Activated T-helper 2 cell treated with anti-CD3 and anti-CD28 coated beads, Interferon-gamma antibody, Interleukin-2, Interleukin-4, amounts not matched to agents 10 μg/mL and 5 μg/mL and 100 μg/mL, durations not matched to agents 14 hours and 24 hours and 36 hours (primary cell): ENCODE measurements around the gene TSPAN31. TPM values are rescaled to one million over a fixed set of nuclear protein-coding genes. Genes with fewer than 3 reads are reported as not detected.
"Not testable (repeated sequence)": the region's sequence is repeated elsewhere in the genome, so short reads cannot be mapped to it uniquely, and the experiment has no call there.

Source experiments
- DNase-seq: peaks from one replicate; pipeline ENCODE4 v3.0.0; 2021; ENCODE audit warnings: low spot score
- H3K27ac Mint-ChIP-seq: one replicate; pipeline ENCODE4 v1.8.0; 2021; ENCODE audit warnings: mixed read lengths
- H3K27me3 Mint-ChIP-seq: one replicate; pipeline ENCODE4 v1.8.0; 2021; ENCODE audit warnings: low read depth, mixed read lengths
- H3K36me3 Mint-ChIP-seq: one replicate; pipeline ENCODE4 v1.8.0; 2021; ENCODE audit warnings: low read depth, mixed read lengths
- H3K4me1 Mint-ChIP-seq: one replicate; pipeline ENCODE4 v1.8.0; 2021; ENCODE audit warnings: low read depth, mixed read lengths
- H3K4me3 Mint-ChIP-seq: one replicate; pipeline ENCODE4 v1.8.0; 2021; ENCODE audit warnings: low read depth, mild to moderate bottlenecking, moderate library complexity, mixed read lengths
- H3K9me3 Mint-ChIP-seq: one replicate; pipeline ENCODE4 v1.8.0; 2021; ENCODE audit warnings: mixed read lengths
- intact Hi-C: fragments of 100-400 bp; cut with micrococcal nuclease; formaldehyde crosslinking; loops from one replicate; pipeline ENCODE4 v1.15.1; 2023
- total RNA-seq: library from RNA; stranded (reverse); gene quantifications from 2 replicates; pipeline ENCODE4 v1.2.3, GENCODE V29; 2022

The TSPAN31 gene
- total RNA-seq, 1 donor from 2014 or later, result 27.0 TPM

- DNase-seq, result peak; percentile 31
- no peaks in the 10 kb centered on the region for H3K9me3 Mint-ChIP-seq
- intact Hi-C loops, result loop anchor here (1.0 to 2.0 kb wide), 3 partner anchors 10 to 126 kb away; partner anchors contain the start of genes CDK4 and TSFM
- no peaks in the 10 kb centered on the region for H3K27me3 Mint-ChIP-seq
- peak within 1 kb of the TSS; percentile 99 for H3K27ac Mint-ChIP-seq
- H3K4me3 Mint-ChIP-seq, result peak within 1 kb of the TSS; percentile 97
- H3K4me1 Mint-ChIP-seq, result peaks cover 11% of the 10 kb centered on the region
- H3K36me3 Mint-ChIP-seq, result peaks cover 46% of the 10 kb centered on the region
These were observed 27.8 kb downstream of the TSPAN31 start, which contains the start of gene EEF1AKMT3 for GRCh38 chr12:57772429-57773322. TSS of gene EEF1AKMT3 (plus strand) at chr12:57772614. CDS start at chr12:57772725, 111 bp downstream.

- H3K9me3 Mint-ChIP-seq, intact Hi-C loops, H3K27ac Mint-ChIP-seq, H3K27me3 Mint-ChIP-seq, DNase-seq, H3K4me3 Mint-ChIP-seq: not testable (repeated sequence)
- H3K4me1 Mint-ChIP-seq, result peaks cover 11% of the 10 kb centered on the region
- peaks cover 28% of the 10 kb centered on the region for H3K36me3 Mint-ChIP-seq
These were observed 29.8 kb downstream of the TSPAN31 start for GRCh38 chr12:57774634-57775033.

DNA sequence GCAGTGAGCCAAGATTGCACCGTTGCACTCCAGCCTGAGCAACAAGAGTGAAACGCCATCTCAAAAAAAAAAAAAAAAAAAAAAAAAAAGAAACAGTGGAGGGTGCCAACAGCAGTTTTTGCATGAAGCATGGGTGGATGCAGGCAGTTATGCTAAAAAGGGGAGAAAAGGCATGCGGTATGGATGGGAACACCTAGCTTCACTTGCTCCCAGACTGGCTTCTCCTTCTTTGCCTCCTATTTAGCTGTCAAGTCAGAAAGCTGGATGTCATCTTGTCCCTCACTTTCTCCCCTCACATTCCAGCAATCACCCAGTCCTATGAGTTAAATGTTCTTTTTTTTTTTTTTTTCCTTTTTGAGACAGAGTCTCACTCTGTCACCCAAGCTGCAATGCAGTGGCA, 30.2 kb downstream of the TSPAN31 start:
- H3K36me3 Mint-ChIP-seq, result peaks cover 24% of the 10 kb centered on the region
- H3K4me3 Mint-ChIP-seq, result no peak overlapping the region
- H3K27me3 Mint-ChIP-seq, result no peaks in the 10 kb centered on the region
- DNase-seq, result no peak
- peaks cover 11% of the 10 kb centered on the region for H3K4me1 Mint-ChIP-seq
- H3K9me3 Mint-ChIP-seq, result no peaks in the 10 kb centered on the region
- intact Hi-C loops, result no loop called here
- H3K27ac Mint-ChIP-seq, result no peak overlapping the region

GRCh38 chr12:57775563-57776246, 30.9 kb downstream of the TSPAN31 start:
- intact Hi-C loops, result no loop called here
- H3K36me3 Mint-ChIP-seq, result peaks cover 18% of the 10 kb centered on the region
- H3K4me3 Mint-ChIP-seq, result no peak overlapping the region
- no peaks in the 10 kb centered on the region for H3K27me3 Mint-ChIP-seq
- DNase-seq, result no peak
- H3K4me1 Mint-ChIP-seq, result peaks cover 8% of the 10 kb centered on the region
- no peak overlapping the region for H3K27ac Mint-ChIP-seq
- no peaks in the 10 kb centered on the region for H3K9me3 Mint-ChIP-seq

DNA sequence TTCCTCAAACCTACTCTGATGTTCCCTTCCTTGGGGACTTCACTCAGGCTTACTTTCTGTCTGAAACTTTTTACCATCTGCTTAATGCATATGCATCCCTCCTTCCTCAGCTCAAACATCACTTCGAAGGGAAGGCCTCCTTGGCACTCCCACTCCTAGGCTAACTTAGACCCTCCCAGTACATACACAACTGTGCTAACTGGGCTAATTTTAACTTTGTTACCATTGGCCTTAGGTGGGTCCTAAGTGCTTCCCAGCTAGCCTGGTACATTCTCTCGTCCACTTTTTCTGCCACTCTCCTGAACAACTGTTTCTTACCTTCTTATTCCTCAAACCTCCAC, 31.4 kb downstream of the TSPAN31 start:
- Mint-ChIP-seq H3K4me1 (peaks cover 10% of the 10 kb centered on the region), H3K4me3 (no peak overlapping the region), H3K27me3 (no peaks in the 10 kb centered on the region), H3K36me3 (peaks cover 14% of the 10 kb centered on the region), H3K27ac (no peak overlapping the region), H3K9me3 (no peaks in the 10 kb centered on the region)
- no peak for DNase-seq
- intact Hi-C loops, result no loop called here

- intact Hi-C loops, result no loop called here
- Mint-ChIP-seq H3K36me3 (peaks cover 8% of the 10 kb centered on the region), H3K9me3 (no peaks in the 10 kb centered on the region), H3K27ac (no peak overlapping the region), H3K4me1 (peaks cover 21% of the 10 kb centered on the region), H3K27me3 (no peaks in the 10 kb centered on the region), H3K4me3 (no peak overlapping the region)
- DNase-seq, result no peak
These were observed 32.5 kb downstream of the TSPAN31 start for GRCh38 chr12:57777367-57777766.

GRCh38 chr12:57777911-57778310, 33.1 kb downstream of the TSPAN31 start:
- no peaks in the 10 kb centered on the region for H3K9me3 Mint-ChIP-seq
- no peak for DNase-seq
- peaks cover 10% of the 10 kb centered on the region for H3K36me3 Mint-ChIP-seq
- H3K27ac Mint-ChIP-seq, result no peak overlapping the region
- intact Hi-C loops, result no loop called here
- no peak overlapping the region for H3K4me3 Mint-ChIP-seq
- peaks cover 21% of the 10 kb centered on the region for H3K4me1 Mint-ChIP-seq
- no peaks in the 10 kb centered on the region for H3K27me3 Mint-ChIP-seq

DNA sequence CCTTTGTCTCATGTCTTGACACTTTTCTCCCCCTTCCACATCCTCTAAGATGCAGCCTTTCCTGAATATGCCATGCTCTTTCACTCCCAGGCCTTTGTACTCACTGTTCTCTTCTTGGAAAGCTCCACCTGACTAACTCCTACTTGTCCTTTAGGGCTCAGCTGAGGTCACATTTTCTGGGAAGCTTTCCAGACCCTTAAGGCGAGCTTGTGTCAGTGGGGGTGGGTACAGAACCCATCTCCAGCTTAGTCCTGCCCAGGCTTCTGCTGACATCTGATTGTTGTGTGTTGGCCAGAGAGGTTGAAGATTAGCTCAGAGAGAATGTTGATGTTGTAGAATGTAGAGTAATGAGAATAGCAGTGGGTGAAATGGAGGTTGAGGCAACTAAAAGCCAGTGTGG, 34.9 kb downstream of the TSPAN31 start:
- Mint-ChIP-seq H3K27me3 (no peaks in the 10 kb centered on the region), H3K36me3 (peaks cover 16% of the 10 kb centered on the region), H3K9me3 (no peaks in the 10 kb centered on the region), H3K4me1 (peaks cover 25% of the 10 kb centered on the region), H3K4me3 (no peak overlapping the region), H3K27ac (no peak overlapping the region)
- intact Hi-C loops, result loop anchor here (5.0 kb wide), 1 partner anchor 68 kb away; the partner anchor contains the start of gene CTDSP2
- DNase-seq, result no peak

DNA sequence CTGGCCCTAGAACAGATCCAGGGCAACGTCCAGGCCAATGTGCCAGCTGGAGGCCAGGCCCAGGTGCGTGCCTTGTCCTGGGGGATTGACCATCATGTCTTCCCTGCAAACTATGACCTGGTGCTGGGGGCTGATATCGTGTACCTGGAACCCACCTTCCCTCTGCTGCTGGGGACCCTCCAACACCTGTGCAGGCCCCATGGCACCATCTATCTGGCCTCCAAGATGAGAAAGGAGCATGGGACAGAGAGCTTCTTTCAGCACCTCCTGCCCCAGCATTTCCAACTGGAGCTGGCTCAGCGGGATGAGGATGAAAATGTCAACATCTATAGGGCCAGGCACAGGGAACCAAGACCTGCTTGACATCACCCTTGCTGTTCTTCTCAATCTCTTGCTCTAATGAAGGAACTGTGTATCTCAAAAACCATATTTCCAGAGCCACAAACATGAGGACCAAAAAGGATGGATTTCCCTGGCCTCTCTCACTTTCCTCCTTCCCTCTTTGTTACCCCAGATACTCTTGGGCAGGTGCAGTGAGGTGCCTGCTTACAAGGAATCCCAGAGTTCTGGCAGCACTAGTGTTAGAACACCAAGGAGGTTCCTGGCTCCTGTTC, 35.6 kb downstream of the TSPAN31 start:
- Mint-ChIP-seq H3K4me1 (peaks cover 25% of the 10 kb centered on the region), H3K9me3 (no peaks in the 10 kb centered on the region), H3K27ac (no peak overlapping the region), H3K4me3 (no peak overlapping the region), H3K27me3 (no peaks in the 10 kb centered on the region), H3K36me3 (peaks cover 18% of the 10 kb centered on the region)
- intact Hi-C loops, result loop anchor here (5.0 kb wide), 1 partner anchor 67 kb away; the partner anchor contains the start of gene CTDSP2
- DNase-seq, result no peak

DNA sequence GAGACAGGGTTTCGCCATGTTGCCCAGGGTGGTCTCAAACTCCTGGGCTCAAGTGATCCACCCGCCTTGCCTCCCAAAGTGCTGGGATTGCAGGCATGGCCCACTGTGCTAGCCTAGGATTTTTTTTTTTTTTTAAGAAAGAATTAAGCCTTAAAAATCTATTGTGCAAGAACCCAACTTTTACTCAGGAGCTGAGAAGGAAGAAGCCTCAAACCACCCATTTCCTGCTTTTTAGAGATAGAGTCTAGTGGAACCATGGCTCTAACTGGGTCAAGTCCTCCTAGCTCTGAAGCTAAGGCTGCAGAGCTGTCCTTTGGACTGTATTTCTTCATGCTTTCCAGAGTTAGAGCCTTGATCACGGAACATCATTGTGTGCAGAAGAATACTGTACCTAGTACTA, 36.4 kb downstream of the TSPAN31 start:
- intact Hi-C loops, result loop anchor here (5.0 kb wide), 1 partner anchor 66 kb away; the partner anchor contains the start of gene CTDSP2
- no peak for DNase-seq
- Mint-ChIP-seq H3K36me3 (peaks cover 20% of the 10 kb centered on the region), H3K27ac (no peak overlapping the region), H3K27me3 (no peaks in the 10 kb centered on the region), H3K4me3 (no peak overlapping the region), H3K9me3 (no peaks in the 10 kb centered on the region), H3K4me1 (peaks cover 21% of the 10 kb centered on the region)

GRCh38 chr12:57781801-57782200, 37.0 kb downstream of the TSPAN31 start:
- Mint-ChIP-seq H3K4me1 (peaks cover 21% of the 10 kb centered on the region), H3K27ac (peak overlapping the region; percentile 95), H3K27me3 (no peaks in the 10 kb centered on the region), H3K4me3 (no peak overlapping the region), H3K36me3 (peaks cover 25% of the 10 kb centered on the region), H3K9me3 (no peaks in the 10 kb centered on the region)
- intact Hi-C loops, result loop anchor here (1.0 to 5.0 kb wide), 4 partner anchors 10 to 123 kb away; partner anchors contain the start of genes CTDSP2, EEF1AKMT3 and METTL1
- no peak for DNase-seq

DNA sequence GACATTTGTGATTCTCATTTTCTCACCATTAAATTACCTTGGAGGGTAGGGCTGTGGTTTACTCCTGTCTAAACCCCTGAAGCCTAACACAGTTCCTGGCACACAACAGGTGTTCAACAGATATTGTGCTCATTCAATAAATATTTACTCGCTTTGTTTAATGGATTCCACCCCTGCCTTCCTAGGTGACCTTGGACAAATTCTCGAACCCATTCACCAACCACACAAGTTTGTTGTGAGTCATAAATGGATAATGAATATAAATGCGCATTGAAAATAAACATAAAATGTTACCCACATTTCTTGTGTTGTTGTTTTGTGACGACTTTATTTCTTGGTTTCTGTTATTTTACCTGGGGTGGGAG, 37.4 kb downstream of the TSPAN31 start:
- no peak for DNase-seq
- H3K4me1 Mint-ChIP-seq, result peaks cover 21% of the 10 kb centered on the region
- H3K9me3 Mint-ChIP-seq, result no peaks in the 10 kb centered on the region
- peaks cover 26% of the 10 kb centered on the region for H3K36me3 Mint-ChIP-seq
- intact Hi-C loops, result loop anchor here (1.0 to 5.0 kb wide), 4 partner anchors 10 to 123 kb away; partner anchors contain the start of genes CTDSP2, EEF1AKMT3 and METTL1
- peak overlapping the region; percentile 95 for H3K27ac Mint-ChIP-seq
- peak overlapping the region; percentile 98 for H3K4me3 Mint-ChIP-seq
- H3K27me3 Mint-ChIP-seq, result no peaks in the 10 kb centered on the region
